ENCODE measurements around the gene REC114. TPM values are rescaled to one million over a fixed set of nuclear protein-coding genes. Genes with fewer than 3 reads are reported as not detected.

REC114 gene
- total and polyA plus RNA-seq, 9 donors: 0.14 TPM; not detected in 8

- DNase-seq: no peak
These were observed 75.4 kb downstream of the REC114 start for GRCh38 chr15:73518180-73518862.

DNA sequence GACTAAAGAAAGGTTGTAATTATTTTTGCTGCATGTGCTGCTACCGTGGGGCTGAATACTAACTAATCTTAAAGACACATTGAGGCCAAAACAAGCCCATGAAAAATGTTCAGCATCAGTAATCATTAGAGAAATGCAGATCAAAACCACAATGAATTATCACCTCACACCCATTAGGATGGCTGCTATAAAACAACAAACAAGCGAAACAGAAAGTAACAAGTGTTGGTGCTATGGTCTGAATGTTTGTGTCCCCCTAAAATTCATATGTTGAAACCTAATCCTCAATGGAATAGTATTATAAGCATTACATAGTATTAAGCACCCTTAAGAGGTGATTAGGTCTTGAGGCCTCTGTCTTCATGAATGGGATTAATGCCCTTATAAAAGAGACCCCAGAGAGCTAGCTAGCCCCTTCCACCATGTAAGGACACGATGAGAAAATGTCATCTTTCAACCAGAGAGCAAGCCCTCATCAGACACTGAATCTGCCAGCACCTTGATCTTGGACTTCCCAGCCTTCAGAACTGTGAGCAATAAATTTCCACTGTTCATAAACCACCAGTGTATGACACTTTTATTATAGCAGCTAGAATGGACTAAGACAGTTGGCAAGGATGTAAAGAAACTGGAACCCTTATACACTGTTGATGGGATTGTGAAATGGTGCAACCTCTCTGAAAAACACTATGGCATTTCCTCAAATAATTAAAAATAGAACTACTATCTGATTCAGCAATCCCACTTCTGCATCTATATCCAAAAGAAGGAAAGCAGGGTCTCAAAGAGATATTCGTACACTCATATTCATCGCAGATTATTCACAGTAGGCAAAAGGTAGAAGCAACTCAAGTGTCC lies 76.1 kb downstream of the REC114 start:
- H3K36me3 ChIP-seq (ENCODE audit: control insufficient read depth, insufficient read depth, low read length): no peaks in the 10 kb centered on the region
- H3K27ac ChIP-seq (ENCODE audit: low read length): no peak overlapping the region
- H3K4me3 ChIP-seq (ENCODE audit: low read length): no peak overlapping the region
- H3K27me3 ChIP-seq (ENCODE audit: control insufficient read depth, insufficient read depth, low read length): peaks cover 2% of the 10 kb centered on the region
- WGBS (ENCODE audit: insufficient coverage): 29% methylated on average over 1 of the region's 5 CpGs
- no peaks in the 10 kb centered on the region for H3K4me1 ChIP-seq (ENCODE audit: control insufficient read depth, insufficient read depth, low read length)
- H3K9me3 ChIP-seq (replicated peaks; ENCODE audit: control insufficient read depth, low read depth, low read length): no peaks in the 10 kb centered on the region
- no peak for DNase-seq

More at GRCh38 chr15:73518180-73518862, 75.4 kb downstream of the REC114 start:
- no peak overlapping the region for H3K4me3 ChIP-seq (ENCODE audit: low read length)
- peaks cover 2% of the 10 kb centered on the region for H3K27me3 ChIP-seq (ENCODE audit: control insufficient read depth, insufficient read depth, low read length)
- no peaks in the 10 kb centered on the region for H3K36me3 ChIP-seq (ENCODE audit: control insufficient read depth, insufficient read depth, low read length)
- no peaks in the 10 kb centered on the region for H3K9me3 ChIP-seq (replicated peaks; ENCODE audit: control insufficient read depth, low read depth, low read length)
- no peak overlapping the region for H3K27ac ChIP-seq (ENCODE audit: low read length)
- WGBS (ENCODE audit: insufficient coverage): 33% methylated on average over 1 of the region's 3 CpGs
- H3K4me1 ChIP-seq (ENCODE audit: control insufficient read depth, insufficient read depth, low read length): no peaks in the 10 kb centered on the region

DNA sequence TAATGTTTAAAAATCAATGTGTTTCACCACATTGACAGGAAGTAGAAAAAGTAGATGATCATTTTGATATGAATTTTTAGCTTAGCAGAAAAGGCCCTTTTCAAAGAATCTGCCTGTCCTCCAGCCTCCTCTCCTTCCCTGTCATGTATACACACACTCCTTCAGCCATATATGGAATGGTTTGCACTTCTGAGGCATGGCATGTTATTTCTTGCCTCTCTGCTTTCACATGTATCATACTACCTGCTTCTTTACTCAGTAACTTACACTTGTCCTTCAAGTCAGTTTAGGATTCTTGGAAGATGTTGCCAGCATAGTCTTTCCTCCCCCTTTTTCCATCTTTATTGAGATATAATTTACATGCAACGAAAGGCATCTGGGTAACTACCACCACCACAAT lies 79.0 kb downstream of the REC114 start:
- no peak overlapping the region for H3K4me3 ChIP-seq (ENCODE audit: low read length)

DNA sequence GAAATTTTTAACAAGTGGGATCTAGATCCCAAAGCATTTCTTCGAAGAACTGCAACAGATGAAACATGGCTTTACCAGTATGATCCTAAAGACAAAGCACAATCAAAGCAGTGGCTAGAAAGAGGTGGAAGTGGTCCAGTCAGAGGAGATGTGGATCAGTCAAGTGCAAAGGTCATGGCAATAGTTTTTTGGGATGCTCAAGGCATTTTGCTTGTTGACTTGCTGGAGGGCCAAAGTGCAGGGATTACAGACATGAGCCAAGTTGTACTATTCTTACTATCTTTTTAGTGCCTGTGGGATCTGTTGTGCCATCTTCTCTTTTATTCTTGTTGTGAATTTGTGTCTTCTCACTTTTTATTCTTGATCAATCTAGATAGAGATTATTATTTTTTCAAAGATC lies 82.0 kb downstream of the REC114 start:
- H3K36me3 ChIP-seq (ENCODE audit: control insufficient read depth, insufficient read depth, low read length): no peaks in the 10 kb centered on the region
- 100% methylated on average over 1 of the region's 1 CpG for WGBS (ENCODE audit: insufficient coverage)
- peaks cover 4% of the 10 kb centered on the region for H3K27me3 ChIP-seq (ENCODE audit: control insufficient read depth, insufficient read depth, low read length)
- no peaks in the 10 kb centered on the region for H3K9me3 ChIP-seq (replicated peaks; ENCODE audit: control insufficient read depth, low read depth, low read length)
- H3K4me1 ChIP-seq (ENCODE audit: control insufficient read depth, insufficient read depth, low read length): no peaks in the 10 kb centered on the region
- no peak for DNase-seq
- no peak overlapping the region for H3K4me3 ChIP-seq (ENCODE audit: low read length)
- H3K27ac ChIP-seq (ENCODE audit: low read length): no peak overlapping the region

More for the DNA sequence above, 79.0 kb downstream of the REC114 start:
- DNase-seq: no peak
- H3K27me3 ChIP-seq (ENCODE audit: control insufficient read depth, insufficient read depth, low read length): peaks cover 6% of the 10 kb centered on the region
- H3K27ac ChIP-seq (ENCODE audit: low read length): no peak overlapping the region
- no peaks in the 10 kb centered on the region for H3K4me1 ChIP-seq (ENCODE audit: control insufficient read depth, insufficient read depth, low read length)
- WGBS (ENCODE audit: insufficient coverage): no CpG with 5 or more reads among the region's 1 CpG
- no peaks in the 10 kb centered on the region for H3K36me3 ChIP-seq (ENCODE audit: control insufficient read depth, insufficient read depth, low read length)
- H3K9me3 ChIP-seq (replicated peaks; ENCODE audit: control insufficient read depth, low read depth, low read length): no peaks in the 10 kb centered on the region

- 96% methylated on average over 2 of the region's 2 CpGs for WGBS (ENCODE audit: insufficient coverage)
- no peak overlapping the region for H3K27ac ChIP-seq (ENCODE audit: low read length)
- no peaks in the 10 kb centered on the region for H3K36me3 ChIP-seq (ENCODE audit: control insufficient read depth, insufficient read depth, low read length)
- no peak overlapping the region for H3K4me3 ChIP-seq (ENCODE audit: low read length)
- DNase-seq: no peak
- H3K4me1 ChIP-seq (ENCODE audit: control insufficient read depth, insufficient read depth, low read length): no peaks in the 10 kb centered on the region
- H3K9me3 ChIP-seq (replicated peaks; ENCODE audit: control insufficient read depth, low read depth, low read length): no peaks in the 10 kb centered on the region
- peaks cover 4% of the 10 kb centered on the region for H3K27me3 ChIP-seq (ENCODE audit: control insufficient read depth, insufficient read depth, low read length)
These were observed 84.6 kb downstream of the REC114 start for GRCh38 chr15:73527598-73527997.

GRCh38 chr15:73530649-73531048 lies 87.7 kb downstream of the REC114 start:
- no peaks in the 10 kb centered on the region for H3K9me3 ChIP-seq (replicated peaks; ENCODE audit: control insufficient read depth, low read depth, low read length)
- no peaks in the 10 kb centered on the region for H3K27me3 ChIP-seq (ENCODE audit: control insufficient read depth, insufficient read depth, low read length)
- DNase-seq: no peak
- H3K27ac ChIP-seq (ENCODE audit: low read length): no peak overlapping the region
- H3K4me1 ChIP-seq (ENCODE audit: control insufficient read depth, insufficient read depth, low read length): no peaks in the 10 kb centered on the region
- H3K36me3 ChIP-seq (ENCODE audit: control insufficient read depth, insufficient read depth, low read length): no peaks in the 10 kb centered on the region
- H3K4me3 ChIP-seq (ENCODE audit: low read length): no peak overlapping the region
- WGBS (ENCODE audit: insufficient coverage): no CpG with 5 or more reads among the region's 3 CpGs

DNA sequence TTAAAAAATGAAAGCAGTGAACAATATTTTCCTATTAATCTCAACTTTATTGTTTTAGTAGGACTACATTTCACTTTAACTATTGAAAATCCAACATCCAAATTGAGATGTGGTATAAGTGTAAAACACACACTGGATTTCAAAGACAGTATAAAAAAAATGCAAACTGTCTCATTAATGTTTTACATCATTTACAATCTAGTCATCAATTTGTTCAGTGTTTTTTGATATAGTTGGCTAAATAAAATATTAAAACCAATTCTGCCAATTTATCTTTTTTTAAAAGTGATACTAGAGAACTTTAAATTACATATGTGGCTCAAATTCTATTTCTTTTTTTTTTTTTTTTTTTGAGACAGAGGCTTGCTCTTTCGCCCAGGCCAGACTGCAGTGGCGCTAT lies 95.2 kb downstream of the REC114 start:
- no CpG with 5 or more reads among the region's 2 CpGs for WGBS (ENCODE audit: insufficient coverage)
- H3K36me3 ChIP-seq (ENCODE audit: control insufficient read depth, insufficient read depth, low read length): no peaks in the 10 kb centered on the region
- no peak overlapping the region for H3K27ac ChIP-seq (ENCODE audit: low read length)
- no peak for DNase-seq
- no peaks in the 10 kb centered on the region for H3K9me3 ChIP-seq (replicated peaks; ENCODE audit: control insufficient read depth, low read depth, low read length)
- H3K4me3 ChIP-seq (ENCODE audit: low read length): no peak overlapping the region
- H3K27me3 ChIP-seq (ENCODE audit: control insufficient read depth, insufficient read depth, low read length): no peaks in the 10 kb centered on the region
- H3K4me1 ChIP-seq (ENCODE audit: control insufficient read depth, insufficient read depth, low read length): no peaks in the 10 kb centered on the region

DNA sequence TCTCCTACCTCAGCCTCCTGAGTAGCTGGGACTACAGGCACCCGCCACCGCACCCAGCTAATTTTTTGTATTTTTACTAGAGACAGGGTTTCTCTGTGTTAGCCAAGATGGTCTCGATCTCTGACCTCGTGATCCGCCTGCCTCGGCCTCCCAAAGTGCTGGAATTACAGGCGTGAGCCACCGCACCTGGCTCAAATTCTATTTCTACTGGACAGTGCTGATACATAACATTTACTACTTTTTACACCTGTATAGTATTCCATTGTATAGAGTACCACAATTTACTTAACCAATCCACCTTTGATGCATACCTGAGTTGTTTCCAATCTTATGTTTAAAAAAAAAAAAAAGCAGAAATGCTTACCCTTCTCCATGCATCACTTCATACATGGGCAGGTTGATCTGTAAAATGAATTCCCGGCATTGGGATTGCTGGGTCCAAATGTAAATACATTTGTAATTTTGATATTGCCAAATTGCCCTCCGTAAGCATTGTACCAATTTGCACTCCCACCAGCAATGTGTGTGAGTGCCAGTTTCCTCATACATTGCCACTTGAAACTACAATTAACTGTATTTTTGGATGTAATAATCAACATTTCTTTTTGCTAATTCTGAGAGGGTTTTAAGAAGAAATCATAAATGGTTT lies 95.7 kb downstream of the REC114 start:
- no peaks in the 10 kb centered on the region for H3K9me3 ChIP-seq (replicated peaks; ENCODE audit: control insufficient read depth, low read depth, low read length)
- no peak overlapping the region for H3K27ac ChIP-seq (ENCODE audit: low read length)
- H3K27me3 ChIP-seq (ENCODE audit: control insufficient read depth, insufficient read depth, low read length): no peaks in the 10 kb centered on the region
- H3K4me3 ChIP-seq (ENCODE audit: low read length): no peak overlapping the region
- no peaks in the 10 kb centered on the region for H3K36me3 ChIP-seq (ENCODE audit: control insufficient read depth, insufficient read depth, low read length)
- 96% methylated on average over 5 of the region's 10 CpGs for WGBS (ENCODE audit: insufficient coverage)
- no peak for DNase-seq
- no peaks in the 10 kb centered on the region for H3K4me1 ChIP-seq (ENCODE audit: control insufficient read depth, insufficient read depth, low read length)

GRCh38 chr15:73539212-73540128 lies 96.5 kb downstream of the REC114 start:
- no peak for DNase-seq
- no peaks in the 10 kb centered on the region for H3K9me3 ChIP-seq (replicated peaks; ENCODE audit: control insufficient read depth, low read depth, low read length)
- H3K27me3 ChIP-seq (ENCODE audit: control insufficient read depth, insufficient read depth, low read length): no peaks in the 10 kb centered on the region
- WGBS (ENCODE audit: insufficient coverage): no CpG with 5 or more reads among the region's 9 CpGs
- no peak overlapping the region for H3K27ac ChIP-seq (ENCODE audit: low read length)
- H3K4me1 ChIP-seq (ENCODE audit: control insufficient read depth, insufficient read depth, low read length): no peaks in the 10 kb centered on the region
- no peak overlapping the region for H3K4me3 ChIP-seq (ENCODE audit: low read length)
- no peaks in the 10 kb centered on the region for H3K36me3 ChIP-seq (ENCODE audit: control insufficient read depth, insufficient read depth, low read length)

Data from muscle of leg (tissue), 11 donors.